CD4-positive, alpha-beta T cell treated with Interleukin-17A for 1 hour (primary cell): Measurements from ENCODE around the gene OR10V1.

ENCODE experiments used
- DNase-seq: peaks from one replicate; pipeline ENCODE4 v3.0.0-alpha.2; 2020

Gene OR10V1

GRCh38 chr11:59667812-59668187 is 45.8 kb downstream of the OR10V1 start:
- no peak for DNase-seq

GRCh38 chr11:59666969-59667368 is 46.7 kb downstream of the OR10V1 start:
- no peak for DNase-seq
